GM12878 (cell line): Measurements from ENCODE around the gene NUDT6.

Experiments
- CEBPB ChIP-seq, 2 experiments: fragments of 150-350 bp in 1 of 2; IDR thresholded peaks; 2 replicates each; pipeline ENCODE4 v1.6.1; 2012 to 2014; ENCODE audit warnings: low read depth in 2 of 2, low read length in 2 of 2, borderline replicate concordance in 1 of 2, inconsistent platforms in 1 of 2
- CREM ChIP-seq: IDR thresholded peaks from 2 replicates; pipeline ENCODE4 v1.6.1; 2014; ENCODE audit warnings: antibody characterized with exemption, low read depth
- CTCF ChIP-seq, 3 experiments: IDR thresholded peaks in 2 of 3; conservative IDR thresholded peaks in 1 of 3; 2 replicates each; pipeline ENCODE4 v1.5.1; 2011; ENCODE audit warnings: low read depth in 3 of 3, low read length in 3 of 3, mild to moderate bottlenecking in 3 of 3, control low read depth in 2 of 3, moderate library complexity in 2 of 3, inconsistent platforms in 1 of 3, mixed read lengths in 1 of 3; ENCODE audit not compliant: control insufficient read depth in 2 of 3, insufficient read depth in 1 of 3; ENCODE audit errors: extremely low read depth in 1 of 3
- ETV6 ChIP-seq, 2 experiments: fragments of 450-650 bp in 1 of 2; IDR thresholded peaks in 1 of 2; conservative IDR thresholded peaks in 1 of 2; 2 replicates each; pipeline ENCODE4 v1.6.1; 2014; ENCODE audit warnings: antibody characterized with exemption in 1 of 2, borderline replicate concordance in 1 of 2, low read depth in 1 of 2, mild to moderate bottlenecking in 1 of 2, moderate library complexity in 1 of 2
- EZH2 ChIP-seq: IDR thresholded peaks from 2 replicates; pipeline ENCODE4 v1.6.1; 2012; ENCODE audit warnings: low read depth, mild to moderate bottlenecking, control low read depth, inconsistent platforms, low read length, borderline replicate concordance; ENCODE audit not compliant: control insufficient read depth
- GABPA ChIP-seq: IDR thresholded peaks from 2 replicates; pipeline ENCODE4 v1.6.1; 2014; ENCODE audit warnings: antibody characterized with exemption, low read depth, mild to moderate bottlenecking, inconsistent platforms
- JUNB ChIP-seq: IDR thresholded peaks from 2 replicates; pipeline ENCODE4 v1.6.1; 2016; ENCODE audit warnings: antibody characterized with exemption, mild to moderate bottlenecking
- MYC ChIP-seq: IDR thresholded peaks from 2 replicates; pipeline ENCODE4 v1.6.1; 2011; ENCODE audit warnings: mild to moderate bottlenecking, low read length, moderate library complexity, inconsistent platforms; ENCODE audit not compliant: insufficient read depth, insufficient replicate concordance, insufficient read length, severe bottlenecking
- POLR2A ChIP-seq: IDR thresholded peaks from 2 replicates; pipeline ENCODE4 v1.6.1; 2011; ENCODE audit warnings: low read depth, mild to moderate bottlenecking, low read length
- RCOR1 ChIP-seq: conservative IDR thresholded peaks from 2 replicates; pipeline ENCODE4 v1.6.1; 2012; ENCODE audit warnings: low read depth, low read length, improper control_type of control experiment
- TCF7 ChIP-seq: IDR thresholded peaks from 2 replicates; pipeline ENCODE4 v1.6.1; 2014; ENCODE audit warnings: antibody characterized with exemption, borderline replicate concordance
- YY1 ChIP-seq: IDR thresholded peaks from 2 replicates; pipeline ENCODE4 v1.6.1; 2011; ENCODE audit warnings: low read depth, mild to moderate bottlenecking, low read length

- no peak for TF ChIP-seq CTCF (IDR thresholded peaks at IDR 0.05 in 2 of 3, conservative IDR thresholded peaks at IDR 0.05 in 1 of 3; ENCODE audit: control insufficient read depth in 2 of 3, extremely low read depth in 1 of 3, insufficient read depth in 1 of 3, low read depth in 3 of 3, low read length in 3 of 3)
- no peak for TF ChIP-seq CEBPB (IDR thresholded peaks at IDR 0.05; ENCODE audit: borderline replicate concordance in 1 of 2, low read depth in 2 of 2, low read length in 2 of 2)
- no peak for TF ChIP-seq POLR2A
- TF ChIP-seq ETV6 (conservative IDR thresholded peaks at IDR 0.05 in 1 of 2, IDR thresholded peaks at IDR 0.05 in 1 of 2; ENCODE audit: borderline replicate concordance in 1 of 2, low read depth in 1 of 2) = no peak
- no peak for TF ChIP-seq RCOR1
- TF ChIP-seq EZH2 = no peak
- TF ChIP-seq MYC = no peak
- no peak for TF ChIP-seq TCF7
- TF ChIP-seq CREM = no peak
- TF ChIP-seq GABPA = no peak
- TF ChIP-seq JUNB = no peak
- TF ChIP-seq YY1 = no peak
These were observed 36.1 kb upstream of the NUDT6 start for GRCh38 chr4:122958505-122958904.
